Measurements from ENCODE around the gene ZC3H18. TPM values are rescaled to one million over a fixed set of nuclear protein-coding genes. Genes with fewer than 3 reads are reported as not detected.

Gene ZC3H18
- polyA plus RNA-seq, 1 donor from 2014 or later: 12.8 TPM

DNA sequence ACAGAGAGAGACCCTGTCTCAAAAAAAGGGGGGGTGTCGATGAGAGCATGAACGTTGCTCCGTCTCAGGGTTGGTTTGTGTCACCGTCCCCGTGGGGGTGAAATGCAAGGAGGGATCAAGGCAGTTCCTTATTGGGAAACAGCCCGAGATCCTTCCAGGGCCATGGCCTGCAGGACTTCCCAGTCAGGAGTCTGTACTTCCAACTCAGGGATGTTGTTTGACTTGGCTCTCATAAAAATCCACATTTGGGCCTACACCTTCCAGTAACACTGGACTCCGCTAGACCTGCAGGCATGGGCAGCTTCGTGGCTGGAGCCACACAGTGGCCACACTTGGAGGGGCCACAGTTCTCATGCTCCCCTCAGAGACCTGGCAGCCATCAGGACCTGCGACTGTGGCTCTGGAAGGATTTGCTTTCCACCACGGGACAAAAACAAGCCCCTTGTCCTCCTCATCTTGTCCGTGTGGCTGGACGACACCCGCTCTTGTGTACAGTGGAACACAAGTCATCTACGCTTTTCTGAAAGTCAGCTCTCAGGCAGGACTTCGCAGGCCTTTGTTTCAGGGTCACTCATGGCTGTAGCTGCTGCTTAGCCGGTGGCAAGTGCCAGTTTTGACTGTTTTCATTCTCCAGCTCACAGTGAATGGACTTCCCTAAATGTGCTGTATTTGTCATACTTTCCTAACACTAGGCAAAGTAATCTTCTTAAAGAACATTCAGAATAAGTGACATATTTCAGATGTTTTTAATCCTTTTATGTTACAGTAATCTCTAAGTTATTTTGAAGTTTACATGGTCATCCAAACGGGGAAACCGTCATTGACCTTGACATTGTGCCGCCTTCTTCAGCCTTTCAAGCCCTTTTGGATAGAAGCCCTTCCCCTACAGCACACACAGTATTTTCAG, 44.0 kb downstream of the ZC3H18 start:
- Histone ChIP-seq H4K20me1 (ENCODE audit: insufficient read depth) (no peaks in the 10 kb centered on the region), H3K9me2 (ENCODE audit: insufficient read depth, low read length) (no peaks in the 10 kb centered on the region), H3K4me3 (ENCODE audit: low read length) (no peak overlapping the region), H3K9ac (ENCODE audit: low read length) (no peak overlapping the region), H3K36me3 (ENCODE audit: insufficient read depth, low read length) (no peaks in the 10 kb centered on the region), H3K79me2 (replicated peaks; ENCODE audit: insufficient read depth, low read length) (no peaks in the 10 kb centered on the region), H3K27ac (ENCODE audit: low read length) (no peak overlapping the region), H3K4me2 (ENCODE audit: low read length) (no peak overlapping the region), H3K9me3 (ENCODE audit: low read length) (no peaks in the 10 kb centered on the region), H2AFZ (ENCODE audit: low read depth, low read length) (no peak overlapping the region), H3F3A (ENCODE audit: insufficient read depth, low read length, poor library complexity, severe bottlenecking) (no peaks in the 10 kb centered on the region), H3K27me3 (ENCODE audit: insufficient read depth, low read depth, low read length) (no peaks in the 10 kb centered on the region)
- TF ChIP-seq EP300 (conservative IDR thresholded peaks at IDR 0.05; ENCODE audit: poor library complexity, severe bottlenecking) (no peak), TAF1 (IDR thresholded peaks at IDR 0.05; ENCODE audit: low read depth) (no peak), MXI1 (conservative IDR thresholded peaks at IDR 0.05; ENCODE audit: poor library complexity, severe bottlenecking) (no peak), CTCF (IDR thresholded peaks at IDR 0.05; ENCODE audit: poor library complexity, severe bottlenecking) (no peak), POLR2AphosphoS5 (IDR thresholded peaks at IDR 0.05) (no peak), SMC3 (conservative IDR thresholded peaks at IDR 0.05; ENCODE audit: poor library complexity) (no peak), RAD21 (conservative IDR thresholded peaks at IDR 0.05) (no peak), EZH2 (IDR thresholded peaks at IDR 0.05; ENCODE audit: borderline replicate concordance, insufficient read depth, low read length, poor library complexity, severe bottlenecking) (no peak)
- TF ChIP-seq, protein P1, sequence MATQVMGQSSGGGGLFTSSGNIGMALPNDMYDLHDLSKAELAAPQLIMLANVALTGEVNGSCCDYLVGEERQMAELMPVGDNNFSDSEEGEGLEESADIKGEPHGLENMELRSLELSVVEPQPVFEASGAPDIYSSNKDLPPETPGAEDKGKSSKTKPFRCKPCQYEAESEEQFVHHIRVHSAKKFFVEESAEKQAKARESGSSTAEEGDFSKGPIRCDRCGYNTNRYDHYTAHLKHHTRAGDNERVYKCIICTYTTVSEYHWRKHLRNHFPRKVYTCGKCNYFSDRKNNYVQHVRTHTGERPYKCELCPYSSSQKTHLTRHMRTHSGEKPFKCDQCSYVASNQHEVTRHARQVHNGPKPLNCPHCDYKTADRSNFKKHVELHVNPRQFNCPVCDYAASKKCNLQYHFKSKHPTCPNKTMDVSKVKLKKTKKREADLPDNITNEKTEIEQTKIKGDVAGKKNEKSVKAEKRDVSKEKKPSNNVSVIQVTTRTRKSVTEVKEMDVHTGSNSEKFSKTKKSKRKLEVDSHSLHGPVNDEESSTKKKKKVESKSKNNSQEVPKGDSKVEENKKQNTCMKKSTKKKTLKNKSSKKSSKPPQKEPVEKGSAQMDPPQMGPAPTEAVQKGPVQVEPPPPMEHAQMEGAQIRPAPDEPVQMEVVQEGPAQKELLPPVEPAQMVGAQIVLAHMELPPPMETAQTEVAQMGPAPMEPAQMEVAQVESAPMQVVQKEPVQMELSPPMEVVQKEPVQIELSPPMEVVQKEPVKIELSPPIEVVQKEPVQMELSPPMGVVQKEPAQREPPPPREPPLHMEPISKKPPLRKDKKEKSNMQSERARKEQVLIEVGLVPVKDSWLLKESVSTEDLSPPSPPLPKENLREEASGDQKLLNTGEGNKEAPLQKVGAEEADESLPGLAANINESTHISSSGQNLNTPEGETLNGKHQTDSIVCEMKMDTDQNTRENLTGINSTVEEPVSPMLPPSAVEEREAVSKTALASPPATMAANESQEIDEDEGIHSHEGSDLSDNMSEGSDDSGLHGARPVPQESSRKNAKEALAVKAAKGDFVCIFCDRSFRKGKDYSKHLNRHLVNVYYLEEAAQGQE (IDR thresholded peaks at IDR 0.05; ENCODE audit: borderline replicate concordance): no peak

DNA sequence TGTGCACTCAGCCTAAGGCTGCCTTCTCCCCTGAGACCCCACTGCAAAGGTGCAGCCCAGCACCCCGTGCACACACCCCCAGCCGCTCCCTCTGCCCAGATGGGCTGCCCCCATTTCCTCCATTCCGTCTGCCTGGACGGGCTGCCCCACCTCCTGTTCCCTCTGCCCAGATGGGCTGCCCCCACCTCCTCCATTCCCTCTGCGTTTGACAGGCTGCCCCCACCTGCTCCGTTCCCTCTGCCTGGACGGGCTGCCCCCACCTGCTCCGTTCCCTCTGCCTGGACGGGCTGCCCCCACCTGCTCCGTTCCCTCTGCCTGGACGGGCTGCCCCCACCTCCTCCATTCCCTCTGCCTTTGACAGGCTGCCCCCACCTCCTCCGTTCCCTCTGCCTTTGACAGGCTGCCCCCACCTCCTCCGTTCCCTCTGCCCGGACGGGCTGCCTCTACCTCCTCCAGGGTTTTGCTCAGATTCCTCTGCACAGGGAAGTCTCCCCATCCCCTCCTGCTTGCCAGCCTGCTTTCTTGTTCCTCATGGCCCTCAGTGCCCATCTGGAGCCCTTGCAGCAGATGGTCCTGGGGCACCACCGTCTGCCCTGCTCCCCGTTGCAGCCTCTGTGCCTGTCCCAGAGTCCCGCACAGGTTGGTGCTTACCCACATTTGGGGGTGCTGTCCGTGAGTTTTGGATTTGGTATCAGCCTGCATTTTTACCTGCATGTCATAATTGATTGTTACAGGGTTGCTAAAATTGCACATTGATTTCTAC, 44.8 kb downstream of the ZC3H18 start:
- H3K4me2 ChIP-seq (ENCODE audit: low read length): no peak overlapping the region
- no peak for TF ChIP-seq POLR2AphosphoS5 (IDR thresholded peaks at IDR 0.05)
- TF ChIP-seq, protein P1 (IDR thresholded peaks at IDR 0.05; ENCODE audit: borderline replicate concordance): no peak
- no peak for TF ChIP-seq EP300 (conservative IDR thresholded peaks at IDR 0.05; ENCODE audit: poor library complexity, severe bottlenecking)
- TF ChIP-seq TAF1 (IDR thresholded peaks at IDR 0.05; ENCODE audit: low read depth): no peak
- no peak for TF ChIP-seq EZH2 (IDR thresholded peaks at IDR 0.05; ENCODE audit: borderline replicate concordance, insufficient read depth, low read length, poor library complexity, severe bottlenecking)
- no peak overlapping the region for H3K27ac ChIP-seq (ENCODE audit: low read length)
- no peaks in the 10 kb centered on the region for H3K27me3 ChIP-seq (ENCODE audit: insufficient read depth, low read depth, low read length)
- no peaks in the 10 kb centered on the region for H3K36me3 ChIP-seq (ENCODE audit: insufficient read depth, low read length)
- no peaks in the 10 kb centered on the region for H4K20me1 ChIP-seq (ENCODE audit: insufficient read depth)
- no peaks in the 10 kb centered on the region for H3F3A ChIP-seq (ENCODE audit: insufficient read depth, low read length, poor library complexity, severe bottlenecking)
- H3K79me2 ChIP-seq (replicated peaks; ENCODE audit: insufficient read depth, low read length): no peaks in the 10 kb centered on the region
- H3K9me3 ChIP-seq (ENCODE audit: low read length): no peaks in the 10 kb centered on the region
- H2AFZ ChIP-seq (ENCODE audit: low read depth, low read length): no peak overlapping the region
- no peak overlapping the region for H3K9ac ChIP-seq (ENCODE audit: low read length)
- H3K4me3 ChIP-seq (ENCODE audit: low read length): no peak overlapping the region
- H3K9me2 ChIP-seq (ENCODE audit: insufficient read depth, low read length): no peaks in the 10 kb centered on the region
